Fibroblast of lung (primary cell): ENCODE results near the gene ZNHIT1.

Source experiments
- CTCF ChIP-seq, 2 donors: IDR thresholded peaks in 1 of 2; conservative IDR thresholded peaks in 1 of 2; 1 replicate in 1 of 2; 2 replicates in 1 of 2; pipeline ENCODE4 v1.5.1; 2011 to 2012; ENCODE audit warnings: low read length in 2 of 2, control low read depth in 1 of 2, inconsistent platforms in 1 of 2, low read depth in 1 of 2, mild to moderate bottlenecking in 1 of 2
- EZH2 ChIP-seq: IDR thresholded peaks from 2 replicates; pipeline ENCODE4 v1.5.1; 2012; ENCODE audit warnings: low read length, control low read depth, mild to moderate bottlenecking; ENCODE audit errors: missing control alignments

- TF ChIP-seq CTCF (conservative IDR thresholded peaks at IDR 0.05 in 1 of 2, IDR thresholded peaks at IDR 0.05 in 1 of 2; ENCODE audit: low read depth in 1 of 2, low read length in 2 of 2) = no peak
- no peak for TF ChIP-seq EZH2
Measured at GRCh38 chr7:101218236-101219125, 516 bp downstream of the ZNHIT1 start.
